ENCODE data around the gene PAK2.
"Not testable (repeated sequence)": the region's sequence is repeated elsewhere in the genome, so short reads cannot be mapped to it uniquely, and the experiment has no call there.

Gene PAK2

DNA sequence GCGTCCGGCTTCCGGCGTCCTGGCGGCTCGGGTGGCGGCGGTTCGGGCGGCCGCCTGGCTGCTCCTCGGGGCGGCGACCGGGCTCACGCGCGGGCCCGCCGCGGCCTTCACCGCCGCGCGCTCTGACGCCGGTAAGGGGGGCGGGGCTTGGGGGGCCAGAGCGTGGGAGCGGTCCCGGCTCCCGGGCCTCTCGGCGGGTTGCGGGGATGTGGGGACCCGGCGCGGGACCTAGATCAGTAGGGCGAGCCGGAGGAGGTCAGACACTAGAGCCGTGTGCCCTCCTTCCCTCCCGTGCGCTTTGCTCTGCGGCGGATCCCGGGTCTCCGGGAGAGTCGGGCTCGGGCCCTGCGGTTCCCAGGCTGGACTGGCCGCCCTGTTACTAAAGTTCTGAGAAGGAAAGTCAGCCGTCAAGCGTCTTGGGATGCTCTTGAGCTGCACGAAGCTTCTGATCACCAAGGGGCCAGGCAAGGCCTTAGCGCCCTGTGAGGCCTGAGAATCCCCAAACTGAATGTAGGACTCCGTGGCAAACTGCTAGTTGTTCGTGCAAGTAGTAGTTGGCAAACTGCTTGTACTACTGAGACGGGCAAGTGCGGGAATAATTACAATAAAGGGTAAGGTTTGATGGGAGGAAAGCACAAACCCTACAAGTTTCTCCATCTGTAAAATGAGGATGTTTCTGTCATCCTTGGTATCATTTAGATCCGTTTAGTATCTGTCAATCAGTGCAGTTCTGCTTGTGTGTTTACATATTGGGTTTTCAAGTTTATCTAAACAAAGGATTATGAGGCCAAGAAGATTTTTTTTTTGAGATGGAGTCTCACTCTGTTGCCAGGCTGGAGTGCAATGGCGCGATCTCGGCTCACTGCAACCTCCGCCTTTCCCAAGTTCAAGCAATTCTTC, 26.9 kb upstream of the PAK2 start:
- DNase-seq (no peak), ATAC-seq (peak; percentile 0)
- no peaks in the 10 kb centered on the region for H3K27me3 Mint-ChIP-seq
- H3K27ac Mint-ChIP-seq = peak overlapping the region; percentile 89 to 92
- peaks cover 46% of the 10 kb centered on the region for H3K4me1 Mint-ChIP-seq
- peak overlapping the region; percentile 88 to 89 for H3K4me3 Mint-ChIP-seq
- H3K9me3 Mint-ChIP-seq = no peaks in the 10 kb centered on the region

DNA sequence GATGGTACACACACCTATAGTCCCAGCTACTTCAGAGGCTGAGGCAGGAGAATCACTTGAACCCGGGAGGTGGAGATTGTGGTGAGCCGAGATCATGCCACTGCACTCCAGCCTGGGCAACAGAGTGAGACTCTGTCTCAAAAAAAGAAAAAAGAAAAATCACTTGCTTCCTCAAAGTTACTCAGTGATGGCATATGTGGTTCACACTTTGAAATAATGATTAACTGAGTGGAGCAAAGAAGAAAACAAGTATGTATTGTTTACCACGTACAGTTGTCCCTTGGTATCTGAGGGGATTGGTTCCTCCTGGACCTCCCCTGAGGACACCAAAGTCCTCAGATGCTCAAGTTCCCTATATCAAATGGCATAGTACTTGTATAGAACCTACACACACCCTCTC, 22.5 kb upstream of the PAK2 start:
- H3K4me3 Mint-ChIP-seq, ATAC-seq, DNase-seq, H3K27ac Mint-ChIP-seq, H3K27me3 Mint-ChIP-seq: not testable (repeated sequence)
- H3K9me3 Mint-ChIP-seq = peaks cover 8 to 17% of the 10 kb centered on the region in 2 donors
- H3K4me1 Mint-ChIP-seq = peaks cover 27% of the 10 kb centered on the region

- Mint-ChIP-seq H3K27ac (no peak overlapping the region), H3K27me3 (no peaks in the 10 kb centered on the region), H3K4me3 (no peak overlapping the region), H3K9me3 (peaks cover 8 to 17% of the 10 kb centered on the region in 2 donors), H3K4me1 (peaks cover 9% of the 10 kb centered on the region)
- DNase-seq = no peak
- ATAC-seq = no peak
Measured at GRCh38 chr3:196721097-196721496, 18.6 kb upstream of the PAK2 start.

GRCh38 chr3:196726788-196727675, 12.6 kb upstream of the PAK2 start:
- Mint-ChIP-seq H3K9me3 (no peaks in the 10 kb centered on the region), H3K4me1 (peaks cover 27% of the 10 kb centered on the region), H3K4me3 (no peak overlapping the region), H3K27me3 (no peaks in the 10 kb centered on the region), H3K27ac (no peak overlapping the region)
- ATAC-seq (peak; percentile 91), DNase-seq (no peak)

GRCh38 chr3:196735751-196736150, 3.9 kb upstream of the PAK2 start:
- no peak for DNase-seq
- no peak overlapping the region for H3K4me3 Mint-ChIP-seq
- peaks cover 5 to 8% of the 10 kb centered on the region in 2 donors for H3K9me3 Mint-ChIP-seq
- H3K27me3 Mint-ChIP-seq = no peaks in the 10 kb centered on the region
- no peak for ATAC-seq
- H3K27ac Mint-ChIP-seq = no peak overlapping the region
- H3K4me1 Mint-ChIP-seq = peaks cover 7% of the 10 kb centered on the region

GRCh38 chr3:196736670-196737374, 2.8 kb upstream of the PAK2 start:
- no peak for DNase-seq
- Mint-ChIP-seq H3K9me3 (peaks cover 5 to 8% of the 10 kb centered on the region in 2 donors), H3K27me3 (no peaks in the 10 kb centered on the region), H3K4me1 (peaks cover 16% of the 10 kb centered on the region), H3K4me3 (no peak overlapping the region), H3K27ac (peak overlapping the region in 1 of 2 donors; percentile 21)
- no peak for ATAC-seq

DNA sequence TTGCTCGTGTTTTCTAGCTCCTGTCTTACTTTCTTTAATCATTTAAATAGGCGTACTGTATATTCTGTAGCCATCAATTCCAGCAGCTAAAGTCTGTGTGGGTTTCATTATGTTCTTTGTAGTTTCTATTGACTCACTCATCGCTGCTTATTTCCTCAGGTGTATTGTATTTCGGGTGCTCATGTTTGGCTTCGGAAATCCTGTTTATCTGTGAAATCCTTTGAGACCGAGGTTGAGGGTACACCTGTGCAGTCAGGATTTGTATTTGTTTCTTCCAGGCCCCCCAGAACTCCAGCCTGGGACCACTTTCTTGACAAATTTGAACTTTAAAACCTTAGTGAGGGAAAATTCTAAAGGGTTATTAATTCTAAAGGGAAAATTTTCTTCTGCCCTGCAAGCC, 2.0 kb upstream of the PAK2 start:
- DNase-seq = no peak

GRCh38 chr3:196740481-196741248, 1.0 kb downstream of the PAK2 start:
- Mint-ChIP-seq H3K27me3 (no peaks in the 10 kb centered on the region), H3K9me3 (peaks cover 5 to 8% of the 10 kb centered on the region in 2 donors), H3K4me1 (peaks cover 27% of the 10 kb centered on the region), H3K27ac (peak overlapping the region; percentile 93 to 95), H3K4me3 (peak overlapping the region; percentile 82 to 96)
- DNase-seq (peak; percentile 13 to 29), ATAC-seq (peak; percentile 43)

More for the DNA sequence above, 2.0 kb upstream of the PAK2 start:
- no peaks in the 10 kb centered on the region for H3K27me3 Mint-ChIP-seq
- no peak overlapping the region for H3K4me3 Mint-ChIP-seq
- no peak for ATAC-seq
- H3K27ac Mint-ChIP-seq = no peak overlapping the region
- peaks cover 5 to 8% of the 10 kb centered on the region in 2 donors for H3K9me3 Mint-ChIP-seq
- H3K4me1 Mint-ChIP-seq = peaks cover 21% of the 10 kb centered on the region

GRCh38 chr3:196741249-196741889, 1.7 kb downstream of the PAK2 start:
- Mint-ChIP-seq H3K27ac (peak overlapping the region; percentile 93 to 95), H3K9me3 (peaks cover 5 to 8% of the 10 kb centered on the region in 2 donors), H3K4me3 (peak overlapping the region; percentile 82 to 96), H3K4me1 (peaks cover 32% of the 10 kb centered on the region), H3K27me3 (no peaks in the 10 kb centered on the region)
- DNase-seq (no peak), ATAC-seq (no peak)

GRCh38 chr3:196743569-196743968, 3.9 kb downstream of the PAK2 start:
- H3K27ac Mint-ChIP-seq, H3K4me3 Mint-ChIP-seq, H3K9me3 Mint-ChIP-seq, DNase-seq, ATAC-seq, H3K27me3 Mint-ChIP-seq: not testable (repeated sequence)
- peaks cover 40% of the 10 kb centered on the region for H3K4me1 Mint-ChIP-seq

DNA sequence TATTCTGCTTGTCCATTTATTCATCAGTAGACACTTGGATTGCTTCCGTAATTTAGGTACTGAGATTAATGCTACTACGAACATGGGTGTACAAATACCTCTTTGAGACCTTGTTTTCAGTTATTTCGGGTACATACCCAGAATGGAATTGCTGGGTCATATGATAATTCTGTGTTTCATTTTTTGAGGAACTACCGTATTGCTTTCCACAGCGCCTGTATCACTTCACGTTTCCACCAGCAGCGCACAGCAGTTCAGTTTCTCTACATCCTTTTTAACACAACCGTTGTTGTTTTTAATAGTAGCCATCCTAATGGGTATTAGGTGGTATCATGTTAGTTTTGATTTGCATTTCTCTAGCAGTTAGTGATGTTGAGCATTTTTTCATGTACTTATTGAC, 9.5 kb downstream of the PAK2 start:
- ATAC-seq = no peak
- DNase-seq = no peak
- Mint-ChIP-seq H3K27me3 (no peaks in the 10 kb centered on the region), H3K4me3 (no peak overlapping the region), H3K9me3 (peaks cover 0 to 14% of the 10 kb centered on the region in 2 donors), H3K4me1 (peaks cover 44% of the 10 kb centered on the region), H3K27ac (no peak overlapping the region)

DNA sequence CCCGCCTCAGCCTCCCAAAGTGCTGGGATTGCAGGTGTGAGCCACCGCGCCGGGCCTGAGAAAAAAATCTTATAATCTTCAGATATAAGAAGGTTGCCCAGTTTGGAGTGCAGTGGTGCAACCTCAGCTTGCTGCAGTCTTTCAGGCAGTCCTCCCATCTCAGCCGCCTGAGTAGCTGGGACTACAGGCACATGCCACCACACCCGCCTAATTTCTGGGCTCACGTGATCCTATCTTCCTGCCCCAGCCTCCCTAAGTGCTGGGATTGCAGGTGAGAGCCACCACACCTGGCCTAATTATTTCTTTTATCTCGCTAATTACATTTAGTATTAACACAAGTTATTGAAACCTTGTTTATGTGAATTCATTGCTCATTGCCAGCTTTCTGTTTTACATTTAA, 13.5 kb downstream of the PAK2 start:
- ATAC-seq (no peak), DNase-seq (no peak)
- peaks cover 71% of the 10 kb centered on the region for H3K4me1 Mint-ChIP-seq
- H3K9me3 Mint-ChIP-seq = peaks cover 9 to 31% of the 10 kb centered on the region in 2 donors
- no peaks in the 10 kb centered on the region for H3K27me3 Mint-ChIP-seq
- H3K4me3 Mint-ChIP-seq = no peak overlapping the region
- peak overlapping the region in 1 of 2 donors; percentile 27 for H3K27ac Mint-ChIP-seq

GRCh38 chr3:196754091-196754981, 14.7 kb downstream of the PAK2 start:
- DNase-seq = no peak
- Mint-ChIP-seq H3K4me1 (peaks cover 63% of the 10 kb centered on the region), H3K27me3 (no peaks in the 10 kb centered on the region), H3K4me3 (no peak overlapping the region), H3K9me3 (peaks cover 9 to 22% of the 10 kb centered on the region in 2 donors), H3K27ac (no peak overlapping the region)
- no peak for ATAC-seq

Measured in stimulated activated naive CD8-positive, alpha-beta T cell treated with anti-CD3 and anti-CD28 coated beads, Interleukin-15, amount 100 ng/mL, for 72 hours (primary cell).